CD4-positive, alpha-beta T cell treated with Interleukin-12 subunit alpha and Interleukin-12 subunit beta, for 1 hour (primary cell): ENCODE results near the gene TXNDC5.

Experiments
- DNase-seq: peaks from one replicate; pipeline ENCODE4 v3.0.0-alpha.2; 2020

The TXNDC5 gene

DNA sequence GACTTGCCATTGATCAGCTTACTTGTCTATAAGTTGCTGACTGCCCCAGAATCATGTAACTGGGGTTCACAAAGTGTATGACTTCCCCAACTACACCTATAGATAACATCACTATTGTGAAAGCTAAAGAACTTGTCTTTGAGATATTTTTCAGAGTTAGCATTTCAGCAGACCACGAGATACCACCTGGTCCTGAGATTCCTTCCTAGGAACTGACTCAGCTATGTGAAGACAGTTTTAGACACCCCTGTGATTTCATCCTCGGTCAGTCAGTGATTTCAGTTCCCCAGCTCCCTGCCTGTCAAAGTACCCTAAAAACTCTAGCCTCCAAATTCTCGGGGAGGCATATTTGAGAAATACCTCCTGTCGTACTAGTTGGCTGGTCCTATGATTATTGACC is 62.4 kb downstream of the TXNDC5 start:
- DNase-seq = no peak

DNA sequence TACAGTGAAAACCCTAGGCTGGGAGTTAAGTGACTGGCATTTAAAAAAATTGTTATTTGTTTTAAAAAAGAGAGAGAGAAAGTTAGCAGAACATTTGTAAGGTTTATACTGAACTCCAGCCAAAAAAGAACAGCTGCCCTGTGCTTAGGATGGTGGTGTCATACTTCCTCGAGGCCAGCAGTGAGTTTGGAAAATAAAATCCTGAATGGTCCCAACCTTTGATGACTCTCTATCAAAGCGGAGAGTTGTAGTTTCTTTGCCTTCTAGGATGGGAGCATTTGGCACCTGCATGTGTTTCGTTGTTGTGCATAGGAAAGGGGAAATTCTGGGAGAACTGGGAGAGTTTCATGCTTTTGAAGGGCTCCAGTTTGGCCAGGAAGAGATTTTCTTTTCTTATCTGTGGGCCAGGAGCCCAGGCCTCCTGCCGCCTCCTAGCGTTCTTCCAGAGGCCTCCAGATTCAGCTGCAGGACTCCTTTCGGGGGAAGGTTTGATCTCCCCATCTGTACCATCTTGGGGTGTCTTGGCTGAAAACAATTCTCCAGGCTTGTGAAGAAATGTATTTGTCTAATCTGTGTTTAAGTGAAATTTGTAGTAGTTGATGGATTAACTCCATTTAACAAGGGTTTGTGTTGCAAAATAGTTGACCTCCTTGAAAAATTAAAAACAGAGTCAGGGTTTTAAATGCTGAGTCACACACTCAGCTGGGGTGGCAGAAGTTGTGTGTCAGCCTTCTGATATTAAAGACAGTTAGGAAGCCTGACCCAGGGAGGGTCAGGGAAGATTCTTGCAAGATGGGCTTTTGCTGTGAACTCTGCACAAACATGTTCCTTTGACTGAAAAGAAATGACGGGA is 63.4 kb downstream of the TXNDC5 start:
- DNase-seq = no peak

- no peak for DNase-seq
These were observed 68.7 kb downstream of the TXNDC5 start for GRCh38 chr6:7841781-7842468.

GRCh38 chr6:7836371-7837026 is 74.1 kb downstream of the TXNDC5 start:
- DNase-seq = no peak

GRCh38 chr6:7833751-7834070 is 76.9 kb downstream of the TXNDC5 start:
- DNase-seq = no peak

DNA sequence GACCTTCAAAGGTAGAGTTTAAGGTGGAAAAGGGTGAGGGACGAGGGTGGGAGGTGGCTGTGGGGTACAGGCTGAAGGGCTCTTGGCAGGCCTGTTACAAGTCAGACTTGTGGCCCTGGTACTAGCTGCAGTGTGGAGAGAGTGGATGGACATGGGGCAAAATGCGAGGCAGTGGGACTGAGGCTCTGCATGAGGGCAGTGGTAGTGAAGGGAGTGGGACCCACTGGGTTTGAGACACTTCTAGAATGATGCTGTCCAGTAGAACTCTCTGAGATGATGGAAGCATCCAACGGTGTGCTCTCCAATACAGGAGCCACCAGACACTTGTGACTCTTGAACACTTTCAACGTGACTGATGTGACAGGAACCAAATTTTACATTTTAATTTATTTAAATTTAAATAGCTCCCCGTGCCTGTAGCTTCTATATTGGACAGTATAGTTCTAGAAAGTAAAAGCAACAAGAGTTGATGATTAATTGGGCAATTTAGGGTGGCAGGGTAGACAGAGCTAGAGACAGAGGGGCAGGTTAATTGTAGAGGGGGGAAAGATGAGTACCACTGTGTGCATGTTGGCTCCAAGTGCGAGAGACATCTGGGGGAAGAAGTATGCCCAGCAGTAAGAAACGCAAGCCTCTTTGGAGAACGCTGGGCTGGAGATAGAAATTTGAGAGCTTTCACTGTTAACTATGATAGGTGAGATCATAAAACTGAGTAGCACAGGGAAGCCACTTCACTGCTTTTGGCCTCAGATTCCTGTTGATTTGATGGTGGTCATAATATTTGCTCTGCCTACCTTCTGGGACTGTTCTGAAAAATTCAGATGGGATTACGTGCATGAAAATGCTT is 77.5 kb downstream of the TXNDC5 start:
- no peak for DNase-seq
